Lung (tissue), 12 donors: ENCODE measurements around the gene LRCH1. TPM values are rescaled to one million over a fixed set of nuclear protein-coding genes. Genes with fewer than 3 reads are reported as not detected.

Source experiments
- ATAC-seq: fragments of 200-7000 bp; cut with Tn5 transposase; one replicate; pipeline ENCODE4 v1.9.1; 2020; ENCODE audit warnings: moderate number of reproducible peaks; ENCODE audit not compliant: insufficient read depth, low FRiP score
- DNase-seq, 3 donors: peaks; one replicate each; pipeline ENCODE4 v3.0.0-alpha.2; 2013 to 2017
- H3K27ac ChIP-seq, 2 donors: one replicate each; pipeline ENCODE4 v1.5.1; 2013; ENCODE audit warnings: mild to moderate bottlenecking in 2 of 2, moderate library complexity in 2 of 2, control low read depth in 1 of 2, inconsistent platforms in 1 of 2, low read depth in 1 of 2, low read length in 1 of 2
- H3K27me3 ChIP-seq, 3 donors: one replicate each; pipeline ENCODE4 v1.5.1; 2013; ENCODE audit warnings: low read length in 2 of 3; ENCODE audit not compliant: control insufficient read depth in 3 of 3, insufficient read depth in 3 of 3
- H3K36me3 ChIP-seq, 4 donors: one replicate each; pipeline ENCODE4 v1.5.1; 2013; ENCODE audit warnings: low read length in 4 of 4, mild to moderate bottlenecking in 1 of 4, moderate library complexity in 1 of 4; ENCODE audit not compliant: control insufficient read depth in 4 of 4, insufficient read depth in 4 of 4
- H3K4me1 ChIP-seq, 5 donors: one replicate each; pipeline ENCODE4 v1.5.1; 2013; ENCODE audit warnings: low read length in 5 of 5, mild to moderate bottlenecking in 2 of 5, moderate library complexity in 1 of 5; ENCODE audit not compliant: control insufficient read depth in 5 of 5, insufficient read depth in 5 of 5
- H3K4me3 ChIP-seq: one replicate; pipeline ENCODE4 v1.5.1; 2013; ENCODE audit warnings: mild to moderate bottlenecking, control low read depth, moderate library complexity
- H3K9ac ChIP-seq, 2 donors: one replicate each; pipeline ENCODE4 v1.5.1; 2013; ENCODE audit warnings: low read length in 2 of 2, control low read depth in 1 of 2; ENCODE audit not compliant: insufficient read depth in 1 of 2
- H3K9me3 ChIP-seq, 4 donors: one replicate each; pipeline ENCODE4 v1.5.1; 2013; ENCODE audit warnings: low read length in 3 of 4, mild to moderate bottlenecking in 1 of 4, moderate library complexity in 1 of 4; ENCODE audit not compliant: control insufficient read depth in 4 of 4, insufficient read depth in 3 of 4
- WGBS, 2 donors: extraction: QIAGEN DNeasy Blood & Tissue Kit; methylation state at CpG; one replicate each; pipeline ENCODE4 v1.1.7; 2013; 5-methylcytosine and 5-hydroxymethylcytosine counted together
- polyA plus RNA-seq, 2 donors: library from polyadenylated mRNA; stranded (reverse); fragments of 200-250 nt; gene quantifications; one replicate each; pipeline ENCODE4 v1.2.1, GENCODE V29; 2013
- total RNA-seq, 2 donors: library from RNA; depleted of rRNA in 1 of 2; stranded (reverse); fragments of >200 nt in 1 of 2; gene quantifications; one replicate each; pipeline ENCODE4 v1.2.1, GENCODE V29; 2014 to 2021
- TF ChIP-seq, protein P1 (sequence below): IDR thresholded peaks from 2 replicates; pipeline ENCODE4 v1.5.1; 2012; ENCODE audit warnings: mild to moderate bottlenecking; ENCODE audit errors: control extremely low read depth, extremely low read depth
- donor health status: control.
- donor health status: control.
- donor health status: Bipolar disorder and iron deficiency.
- donor health status: healthy.
- donor health status: DM: yes; HTN: yes; CAD: no.

The LRCH1 gene
- total and polyA plus RNA-seq, 4 donors = 3.6 to 35.4 (median 13.2) TPM

DNA sequence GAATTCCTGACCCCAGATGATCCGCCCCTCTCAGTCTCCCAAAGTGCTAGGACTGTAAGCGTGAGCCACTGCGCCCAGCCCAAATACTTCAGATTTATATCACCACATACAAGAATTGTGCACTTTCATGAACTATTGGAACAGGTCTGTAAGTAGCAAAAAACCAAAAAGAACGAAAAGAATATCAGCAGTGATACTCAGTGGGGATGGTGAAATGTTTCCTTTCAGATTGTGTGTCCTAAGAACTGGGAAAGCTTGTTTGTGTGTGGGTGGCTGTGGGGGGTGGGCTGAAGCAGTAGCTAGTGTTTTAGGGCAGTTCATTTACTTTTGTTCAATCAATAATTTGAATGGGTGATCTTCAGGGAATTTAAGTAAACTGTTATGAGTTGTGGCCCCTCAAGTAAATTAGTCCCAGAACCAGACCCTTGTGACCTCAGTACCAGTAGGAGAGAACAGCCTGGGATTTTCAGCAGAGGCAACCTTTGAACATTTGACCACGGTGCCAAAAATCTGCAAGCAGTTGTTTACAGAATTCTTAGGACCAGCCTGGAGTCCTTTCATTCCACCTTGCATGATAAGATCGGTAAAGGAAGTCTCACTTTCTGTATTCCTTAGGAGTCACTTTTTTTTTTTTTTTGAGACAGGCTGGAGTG is 106.6 kb downstream of the LRCH1 start:
- Histone ChIP-seq H3K9me3 (no peaks in the 10 kb centered on the region), H3K9ac (no peak overlapping the region), H3K4me3 (no peak overlapping the region), H3K27ac (no peak overlapping the region), H3K36me3 (peaks cover 0 to 2% (median 0%) of the 10 kb centered on the region in 4 donors), H3K27me3 (no peaks in the 10 kb centered on the region), H3K4me1 (peaks cover 0 to 25% (median 16%) of the 10 kb centered on the region in 5 donors)
- 82 to 84% methylated on average over 6 of the region's 6 CpGs for WGBS, 2 donors
- no peak for DNase-seq
- TF ChIP-seq, protein P1, sequence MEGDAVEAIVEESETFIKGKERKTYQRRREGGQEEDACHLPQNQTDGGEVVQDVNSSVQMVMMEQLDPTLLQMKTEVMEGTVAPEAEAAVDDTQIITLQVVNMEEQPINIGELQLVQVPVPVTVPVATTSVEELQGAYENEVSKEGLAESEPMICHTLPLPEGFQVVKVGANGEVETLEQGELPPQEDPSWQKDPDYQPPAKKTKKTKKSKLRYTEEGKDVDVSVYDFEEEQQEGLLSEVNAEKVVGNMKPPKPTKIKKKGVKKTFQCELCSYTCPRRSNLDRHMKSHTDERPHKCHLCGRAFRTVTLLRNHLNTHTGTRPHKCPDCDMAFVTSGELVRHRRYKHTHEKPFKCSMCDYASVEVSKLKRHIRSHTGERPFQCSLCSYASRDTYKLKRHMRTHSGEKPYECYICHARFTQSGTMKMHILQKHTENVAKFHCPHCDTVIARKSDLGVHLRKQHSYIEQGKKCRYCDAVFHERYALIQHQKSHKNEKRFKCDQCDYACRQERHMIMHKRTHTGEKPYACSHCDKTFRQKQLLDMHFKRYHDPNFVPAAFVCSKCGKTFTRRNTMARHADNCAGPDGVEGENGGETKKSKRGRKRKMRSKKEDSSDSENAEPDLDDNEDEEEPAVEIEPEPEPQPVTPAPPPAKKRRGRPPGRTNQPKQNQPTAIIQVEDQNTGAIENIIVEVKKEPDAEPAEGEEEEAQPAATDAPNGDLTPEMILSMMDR = no peak
- no peak for ATAC-seq

GRCh38 chr13:46660416-46660815 is 107.4 kb downstream of the LRCH1 start:
- Histone ChIP-seq H3K9ac (no peak overlapping the region), H3K4me1 (peaks cover under 1 to 24% (median 14%) of the 10 kb centered on the region in 5 donors), H3K9me3 (no peaks in the 10 kb centered on the region), H3K27me3 (no peaks in the 10 kb centered on the region), H3K36me3 (peaks cover 0 to 2% (median 0%) of the 10 kb centered on the region in 4 donors), H3K4me3 (no peak overlapping the region), H3K27ac (no peak overlapping the region)
- DNase-seq = no peak
- WGBS, 2 donors = 45 to 67% methylated on average over 3 of the region's 3 CpGs
- TF ChIP-seq, protein P1 = no peak
- ATAC-seq = no peak

DNA sequence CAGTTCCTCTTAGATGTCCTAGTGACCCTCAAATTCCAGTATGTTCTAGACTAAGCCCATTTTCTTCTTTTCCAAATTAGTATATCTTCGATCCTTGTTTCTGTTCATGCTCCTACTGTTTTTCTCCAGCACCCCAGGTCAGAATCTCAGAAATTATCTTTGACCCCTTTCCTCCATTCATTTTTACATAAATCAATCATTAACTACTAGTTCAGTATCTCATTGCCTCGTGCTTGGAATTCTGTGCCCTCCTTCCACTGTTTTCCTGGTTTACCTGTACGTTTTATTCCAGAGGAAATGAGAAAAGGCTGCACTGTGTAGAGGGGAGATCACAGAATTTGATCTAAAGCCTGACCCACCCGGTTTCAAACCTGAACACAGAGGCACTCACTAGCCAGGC is 107.9 kb downstream of the LRCH1 start:
- no peak overlapping the region for H3K9ac ChIP-seq
- ATAC-seq (no peak), DNase-seq (no peak)
- H3K4me1 ChIP-seq = peaks cover 3 to 25% (median 16%) of the 10 kb centered on the region in 5 donors
- H3K9me3 ChIP-seq = no peaks in the 10 kb centered on the region
- TF ChIP-seq, protein P1 = no peak
- no peaks in the 10 kb centered on the region for H3K27me3 ChIP-seq
- 82 to 84% methylated on average over 4 of the region's 4 CpGs for WGBS, 2 donors
- peaks cover 0 to 2% (median 0%) of the 10 kb centered on the region in 4 donors for H3K36me3 ChIP-seq
- H3K27ac ChIP-seq = no peak overlapping the region
- no peak overlapping the region for H3K4me3 ChIP-seq

DNA sequence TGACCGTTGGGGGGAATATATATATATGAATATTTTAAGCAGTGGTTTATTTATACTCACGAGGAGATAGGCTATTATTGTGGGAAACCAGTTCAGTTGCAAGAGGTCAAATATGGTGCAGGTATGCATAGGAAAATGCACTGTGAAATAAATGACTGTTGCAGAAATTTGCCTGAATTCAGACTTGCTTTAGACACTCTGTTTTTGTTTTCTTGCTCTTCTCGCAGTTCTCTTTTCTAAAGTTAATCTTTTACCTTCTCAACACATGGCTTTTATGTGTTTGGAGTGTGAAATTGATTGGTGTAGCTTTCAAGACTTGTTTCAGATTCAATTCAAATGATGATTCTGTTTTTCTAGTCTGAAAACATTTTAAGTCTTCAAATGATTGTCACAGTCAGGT is 109.7 kb downstream of the LRCH1 start:
- Histone ChIP-seq H3K9ac (no peak overlapping the region), H3K9me3 (no peaks in the 10 kb centered on the region), H3K27me3 (no peaks in the 10 kb centered on the region), H3K4me1 (peaks cover 5 to 31% (median 13%) of the 10 kb centered on the region in 5 donors), H3K4me3 (no peak overlapping the region), H3K27ac (no peak overlapping the region), H3K36me3 (peaks cover 0 to 2% (median 0%) of the 10 kb centered on the region in 4 donors)
- WGBS, 2 donors = 76 to 83% methylated on average over 3 of the region's 3 CpGs
- no peak for ATAC-seq
- TF ChIP-seq, protein P1 = no peak
- no peak for DNase-seq
